HG02943 (cell line): Measurements from ENCODE around the gene GPR89B.
"Not testable (repeated sequence)": the region's sequence is repeated elsewhere in the genome, so short reads cannot be mapped to it uniquely, and the experiment has no call there.

ENCODE experiments used
- ATAC-seq: cut with Tn5 transposase; IDR thresholded peaks from one replicate; pipeline ENCODE4 v1.9.1; 2021; ENCODE audit warnings: mild to moderate bottlenecking, low read depth, moderate library complexity; ENCODE audit not compliant: unreplicated experiment

GPR89B gene

DNA sequence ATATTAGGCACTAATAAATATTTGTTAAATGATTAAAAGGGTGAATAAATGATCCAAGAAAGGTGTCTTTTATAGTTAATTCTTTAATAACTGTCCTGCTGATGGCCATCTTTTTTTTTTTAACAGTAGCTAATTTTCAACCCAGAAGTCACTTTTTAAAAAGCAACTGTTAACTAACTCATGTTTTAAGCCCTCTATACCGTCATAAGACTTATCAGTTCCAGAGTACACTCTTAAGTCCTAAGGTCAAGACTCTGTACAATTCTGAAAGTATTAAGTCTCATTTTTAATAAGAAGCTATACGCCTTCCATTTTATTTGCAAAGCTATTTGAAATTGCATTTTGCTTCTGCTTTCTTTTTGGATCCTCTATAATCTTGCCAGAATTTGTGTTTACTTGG, 2.9 kb downstream of the GPR89B start:
- not testable (repeated sequence) for ATAC-seq

- not testable (repeated sequence) for ATAC-seq
These were observed 7.1 kb downstream of the GPR89B start for GRCh38 chr1:147935296-147935695.

DNA sequence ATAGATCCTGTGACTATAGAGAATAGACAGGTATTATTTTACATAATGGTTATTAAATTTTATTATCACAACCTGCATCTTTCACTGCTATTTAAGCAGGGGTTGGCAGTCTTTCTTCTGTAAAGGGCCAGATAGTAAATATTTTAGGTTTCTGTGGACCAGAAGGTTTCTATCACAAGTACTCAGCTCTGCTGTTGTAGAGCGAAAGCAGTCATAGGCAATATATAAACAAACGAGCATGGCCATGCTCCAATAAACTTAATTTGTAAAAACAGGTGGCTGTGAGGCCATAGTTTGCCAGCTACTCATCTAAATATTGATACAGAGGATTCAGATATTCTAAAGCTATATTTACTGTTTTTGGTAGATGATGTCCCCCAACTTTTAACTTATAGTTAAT, 12.2 kb downstream of the GPR89B start:
- not testable (repeated sequence) for ATAC-seq

DNA sequence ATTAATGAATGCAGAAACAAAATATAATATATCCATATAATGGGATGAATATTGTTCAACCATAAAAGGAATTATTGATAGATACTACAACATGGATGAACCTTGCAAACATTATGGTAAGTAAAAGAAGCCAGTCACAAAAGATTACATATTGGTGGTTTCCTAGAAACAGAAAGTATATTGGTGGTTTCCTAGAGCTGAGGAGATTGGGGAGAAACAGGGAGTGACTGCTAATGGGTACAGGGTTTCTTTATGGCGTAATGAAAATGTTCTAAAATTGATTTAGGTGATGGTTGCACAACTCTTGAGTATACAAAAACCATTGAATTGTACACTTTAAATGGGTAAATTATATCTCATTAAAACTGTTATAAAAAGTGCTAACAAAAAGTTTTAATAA, 14.3 kb downstream of the GPR89B start:
- not testable (repeated sequence) for ATAC-seq

DNA sequence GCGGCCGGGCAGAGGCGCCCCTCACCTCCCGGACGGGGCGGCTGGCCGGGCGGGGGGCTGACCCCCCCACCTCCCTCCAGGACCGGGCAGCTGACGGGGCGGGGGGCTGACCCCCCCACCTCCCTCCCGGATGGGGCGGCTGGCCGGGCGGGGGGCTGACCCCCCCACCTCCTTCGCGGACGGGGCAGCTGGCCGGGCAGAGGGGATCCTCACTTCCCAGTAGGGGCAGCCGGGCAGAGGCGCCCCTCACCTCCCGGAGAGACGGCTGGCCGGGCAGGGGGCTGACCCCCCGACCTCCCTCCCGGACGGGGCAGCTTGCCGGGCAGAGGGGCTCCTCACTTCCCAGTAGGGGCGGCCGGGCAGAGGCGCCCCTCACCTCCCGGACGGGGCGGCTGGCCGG, 21.3 kb downstream of the GPR89B start:
- not testable (repeated sequence) for ATAC-seq

- not testable (repeated sequence) for ATAC-seq
These were observed 30.7 kb downstream of the GPR89B start for GRCh38 chr1:147958906-147959305.

DNA sequence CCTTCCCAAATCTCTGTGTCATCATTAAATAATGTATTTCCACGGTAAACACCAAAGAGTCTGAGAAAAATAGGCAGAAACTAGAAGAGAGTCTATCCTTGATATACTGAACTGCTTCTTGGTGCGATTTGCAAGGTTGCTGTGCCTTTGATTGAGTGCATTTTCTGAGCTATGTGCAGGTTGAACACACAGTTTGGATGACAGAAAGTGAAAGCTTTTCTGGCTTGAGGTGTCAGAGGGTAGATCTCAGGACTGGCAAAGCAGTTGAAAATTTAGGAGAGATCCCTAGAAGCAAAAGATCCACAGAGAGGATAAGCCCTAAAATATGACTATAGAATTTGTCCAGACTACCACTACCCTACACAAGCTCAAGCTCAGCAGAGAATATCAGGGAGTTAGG, 31.5 kb downstream of the GPR89B start:
- ATAC-seq = not testable (repeated sequence)

GRCh38 chr1:147964575-147964974, 36.4 kb downstream of the GPR89B start:
- not testable (repeated sequence) for ATAC-seq

GRCh38 chr1:147966657-147967056, 38.4 kb downstream of the GPR89B start:
- not testable (repeated sequence) for ATAC-seq

DNA sequence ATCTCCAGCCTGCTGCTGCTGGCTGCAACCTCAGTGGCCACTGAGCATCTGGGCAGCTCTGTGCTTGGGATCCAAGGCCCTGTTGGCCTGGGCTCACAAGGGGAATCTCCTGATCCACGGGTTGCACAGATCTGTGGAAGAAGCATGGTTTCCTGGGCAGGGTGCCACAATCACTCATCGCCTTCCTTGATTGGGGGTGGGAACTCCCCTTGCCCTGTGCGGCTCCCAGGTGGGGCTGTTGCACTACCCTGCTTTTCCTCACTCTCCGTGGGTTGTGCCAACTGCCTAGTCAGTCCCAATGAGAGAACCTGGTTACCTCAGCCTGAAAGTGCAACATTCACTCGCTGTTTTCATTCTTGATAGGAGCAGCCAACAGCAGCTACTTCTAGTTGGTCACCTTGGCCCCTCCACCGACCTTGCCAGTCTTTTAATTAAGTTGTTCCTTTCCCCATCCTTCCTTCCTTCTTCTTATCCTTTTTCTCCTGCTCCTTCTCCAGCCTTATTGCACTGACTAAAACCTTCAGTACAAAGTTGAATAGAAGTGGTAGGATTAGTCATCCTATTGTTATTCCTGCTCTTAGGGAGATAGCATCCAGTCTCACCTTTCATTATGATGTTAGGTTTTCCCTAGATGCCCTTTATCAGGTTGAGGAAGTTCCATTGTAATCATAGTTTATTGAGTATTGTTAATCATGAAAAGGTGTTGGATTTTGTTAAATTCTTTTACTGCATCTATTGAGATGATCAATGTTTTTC, 50.9 kb downstream of the GPR89B start:
- not testable (repeated sequence) for ATAC-seq

- not testable (repeated sequence) for ATAC-seq
These were observed 57.2 kb downstream of the GPR89B start for GRCh38 chr1:147985374-147985773.

- ATAC-seq = not testable (repeated sequence)
These were observed 59.7 kb downstream of the GPR89B start for GRCh38 chr1:147987893-147988292.

GRCh38 chr1:147992916-147993315, 64.7 kb downstream of the GPR89B start:
- not testable (repeated sequence) for ATAC-seq

DNA sequence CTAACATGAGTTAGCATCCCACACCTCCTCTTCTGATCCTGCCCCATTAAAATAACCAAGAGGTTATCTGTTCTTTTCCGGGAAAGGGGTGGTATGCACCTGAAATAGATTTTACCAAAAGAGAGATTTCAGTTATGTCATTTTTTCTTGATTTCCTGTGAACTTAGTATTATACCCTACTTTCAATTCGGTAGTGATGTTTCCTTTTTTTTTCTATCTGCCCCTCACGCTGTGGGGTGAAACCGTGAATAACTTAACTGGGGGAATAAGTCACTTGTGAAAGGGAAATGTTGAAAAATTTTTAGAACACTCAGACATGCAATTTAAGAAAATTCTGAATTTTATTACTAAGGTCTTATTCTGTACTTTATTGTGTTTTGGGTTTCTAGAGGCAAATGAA, 65.2 kb downstream of the GPR89B start:
- ATAC-seq = not testable (repeated sequence)

DNA sequence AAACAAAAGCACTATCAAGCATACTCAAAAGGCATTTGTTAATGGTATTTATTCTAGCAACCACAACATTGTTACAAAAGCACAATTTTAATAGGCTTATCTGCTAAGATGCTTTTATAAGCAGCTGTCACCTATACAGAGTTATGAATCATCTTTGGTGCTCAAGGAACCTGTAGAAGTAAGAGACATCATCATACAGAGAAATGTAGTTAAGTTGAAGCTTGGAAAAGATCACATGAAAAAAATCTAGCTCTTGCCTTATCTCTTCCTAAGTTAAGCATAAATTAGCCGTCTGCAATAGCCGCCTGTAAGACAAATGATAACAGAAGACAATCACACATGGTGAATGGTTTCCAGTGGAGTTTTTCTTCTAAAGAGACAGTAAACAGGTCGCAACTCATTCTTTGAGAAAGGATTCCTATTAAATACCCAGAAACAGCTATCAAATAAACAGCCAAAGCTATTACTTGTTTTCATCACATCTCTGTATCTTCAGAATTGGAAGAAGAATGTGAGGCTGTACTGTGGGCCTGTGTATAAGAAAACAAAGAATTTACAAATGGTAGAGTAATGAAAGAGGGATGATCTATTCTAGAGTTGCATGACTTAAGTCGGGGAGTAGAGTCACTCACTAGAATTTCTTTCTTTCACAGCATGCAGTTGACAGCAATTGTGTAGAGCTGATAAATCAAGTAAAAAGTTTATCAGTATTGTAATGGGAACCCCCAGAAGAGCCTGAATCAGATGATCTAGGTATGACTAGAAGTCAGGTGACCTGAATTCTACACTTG, 65.8 kb downstream of the GPR89B start:
- not testable (repeated sequence) for ATAC-seq

DNA sequence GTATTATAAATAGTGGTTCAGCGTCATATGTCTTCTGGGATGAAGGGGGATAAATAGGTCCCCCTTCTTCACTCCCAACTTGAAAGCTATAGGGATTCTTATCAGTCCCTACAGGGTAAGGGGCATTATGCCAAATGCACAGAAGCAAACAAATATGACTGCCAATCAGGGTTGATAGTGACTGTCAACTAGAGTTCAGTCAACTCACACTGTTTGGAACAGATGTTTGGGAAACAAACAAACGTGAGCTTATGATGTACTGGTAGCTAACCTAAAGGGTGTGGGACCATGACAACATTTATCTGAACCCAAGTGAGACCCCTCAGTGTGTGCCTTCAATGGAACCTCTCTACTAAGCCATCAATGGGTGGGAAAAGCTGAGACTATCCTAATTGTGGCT, 67.9 kb downstream of the GPR89B start:
- not testable (repeated sequence) for ATAC-seq

DNA sequence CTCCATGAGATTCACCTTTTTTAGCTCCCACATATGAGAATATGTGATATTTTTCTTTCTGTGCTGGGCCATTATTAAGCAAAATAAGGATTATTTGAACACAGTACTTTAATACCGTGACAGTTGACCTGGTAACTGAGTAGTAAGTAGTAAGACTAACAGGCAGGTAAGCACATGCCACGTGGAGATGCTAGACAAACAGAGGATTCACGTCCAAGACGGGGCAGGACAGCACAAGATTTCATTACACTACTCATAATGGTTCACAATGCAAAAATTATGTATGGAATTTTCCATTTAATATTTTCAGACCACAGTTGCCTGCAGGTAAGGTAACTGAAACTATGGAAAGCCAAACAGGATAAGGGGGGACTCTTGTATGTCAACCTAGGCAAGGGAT, 79.5 kb downstream of the GPR89B start:
- not testable (repeated sequence) for ATAC-seq

- ATAC-seq = no peak
These were observed 82.3 kb downstream of the GPR89B start for GRCh38 chr1:148010527-148010926.

GRCh38 chr1:148013177-148014144, 85.2 kb downstream of the GPR89B start:
- ATAC-seq = not testable (repeated sequence)
